ENCODE measurements around the gene TM9SF4.

GRCh38 chr20:32188376-32189122 is 79.0 kb downstream of the TM9SF4 start:
- TF ChIP-seq KLF16 (tag by site-specific recombination; IDR thresholded peaks at IDR 0.05) (no peak), CTCF (tag by site-specific recombination; IDR thresholded peaks at IDR 0.05) (no peak), ZNF777 (tag by site-specific recombination; IDR thresholded peaks at IDR 0.05; ENCODE audit: borderline replicate concordance) (no peak), ZNF837 (tag by site-specific recombination; IDR thresholded peaks at IDR 0.05) (no peak), ZNF214 (tag by site-specific recombination; IDR thresholded peaks at IDR 0.05; ENCODE audit: borderline replicate concordance) (no peak), RBAK (tag by site-specific recombination; IDR thresholded peaks at IDR 0.05) (no peak), ATF2 (tag by site-specific recombination; IDR thresholded peaks at IDR 0.05; ENCODE audit: low read depth) (no peak)
- TF ChIP-seq, protein P1, sequence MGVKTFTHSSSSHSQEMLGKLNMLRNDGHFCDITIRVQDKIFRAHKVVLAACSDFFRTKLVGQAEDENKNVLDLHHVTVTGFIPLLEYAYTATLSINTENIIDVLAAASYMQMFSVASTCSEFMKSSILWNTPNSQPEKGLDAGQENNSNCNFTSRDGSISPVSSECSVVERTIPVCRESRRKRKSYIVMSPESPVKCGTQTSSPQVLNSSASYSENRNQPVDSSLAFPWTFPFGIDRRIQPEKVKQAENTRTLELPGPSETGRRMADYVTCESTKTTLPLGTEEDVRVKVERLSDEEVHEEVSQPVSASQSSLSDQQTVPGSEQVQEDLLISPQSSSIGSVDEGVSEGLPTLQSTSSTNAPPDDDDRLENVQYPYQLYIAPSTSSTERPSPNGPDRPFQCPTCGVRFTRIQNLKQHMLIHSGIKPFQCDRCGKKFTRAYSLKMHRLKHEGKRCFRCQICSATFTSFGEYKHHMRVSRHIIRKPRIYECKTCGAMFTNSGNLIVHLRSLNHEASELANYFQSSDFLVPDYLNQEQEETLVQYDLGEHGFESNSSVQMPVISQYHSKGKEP (tag by site-specific recombination; IDR thresholded peaks at IDR 0.05), result no peak
